Neural progenitor cell (in vitro differentiated cells): Measurements from ENCODE around the gene ZNF219. TPM values are rescaled to one million over a fixed set of nuclear protein-coding genes. Genes with fewer than 3 reads are reported as not detected.

Source experiments
- DNase-seq: peaks from one replicate; pipeline ENCODE4 v3.0.0-alpha.2; 2016; ENCODE audit warnings: low spot score
- H2AFZ ChIP-seq: fragments of 200-600 bp; sonication (generic); replicated peaks from 2 replicates; pipeline ENCODE4 v1.6.1; 2016; ENCODE audit warnings: antibody characterized with exemption
- H3F3A ChIP-seq: fragments of 200-600 bp; sonication (generic); 2 replicates; pipeline ENCODE4 v1.6.1; 2016; ENCODE audit warnings: antibody characterized with exemption, low read depth
- H3K27ac ChIP-seq: fragments of 200-600 bp; sonication (generic); 2 replicates; pipeline ENCODE4 v1.5.1; 2016; ENCODE audit warnings: mild to moderate bottlenecking
- H3K27me3 ChIP-seq: fragments of 200-600 bp; sonication (generic); 2 replicates; pipeline ENCODE4 v1.6.1; 2016; ENCODE audit warnings: mild to moderate bottlenecking, moderate library complexity
- H3K36me3 ChIP-seq: fragments of 200-600 bp; sonication (generic); 2 replicates; pipeline ENCODE4 v1.5.1; 2016
- H3K4me1 ChIP-seq: fragments of 200-600 bp; sonication (generic); 2 replicates; pipeline ENCODE4 v1.6.1; 2016; ENCODE audit warnings: mixed run types
- H3K4me2 ChIP-seq: fragments of 200-600 bp; sonication (generic); 2 replicates; pipeline ENCODE4 v1.6.1; 2016
- H3K4me3 ChIP-seq: fragments of 200-600 bp; sonication (generic); 2 replicates; pipeline ENCODE4 v1.5.1; 2016
- H3K79me2 ChIP-seq: fragments of 200-600 bp; sonication (generic); 2 replicates; pipeline ENCODE4 v1.6.1; 2016; ENCODE audit warnings: low read depth
- H3K9ac ChIP-seq: fragments of 200-600 bp; sonication (generic); 2 replicates; pipeline ENCODE4 v1.6.1; 2016
- H3K9me3 ChIP-seq: fragments of 200-600 bp; sonication (generic); 2 replicates; pipeline ENCODE4 v1.5.1; 2016; ENCODE audit warnings: low read depth
- H4K20me1 ChIP-seq: fragments of 200-600 bp; sonication (generic); 2 replicates; pipeline ENCODE4 v1.6.1; 2016; ENCODE audit warnings: low read depth
- H3K27ac Mint-ChIP-seq: 3 replicates; pipeline ENCODE4 v1.8.0; 2021; ENCODE audit warnings: mixed read lengths
- H3K27me3 Mint-ChIP-seq: 2 replicates; pipeline ENCODE4 v1.8.0; 2022; ENCODE audit warnings: low read depth, mild to moderate bottlenecking, inconsistent platforms, moderate library complexity, mixed read lengths; ENCODE audit not compliant: insufficient read depth
- H3K36me3 Mint-ChIP-seq: 3 replicates; pipeline ENCODE4 v1.8.0; 2021; ENCODE audit warnings: mixed read lengths
- H3K4me1 Mint-ChIP-seq: 3 replicates; pipeline ENCODE4 v1.8.0; 2021; ENCODE audit warnings: mixed read lengths
- H3K4me3 Mint-ChIP-seq: 3 replicates; pipeline ENCODE4 v1.8.0; 2021; ENCODE audit warnings: mild to moderate bottlenecking, moderate library complexity, mixed read lengths
- H3K9me3 Mint-ChIP-seq: 3 replicates; pipeline ENCODE4 v1.8.0; 2020; ENCODE audit warnings: mixed read lengths
- EZH2 ChIP-seq: fragments of 200-600 bp; sonication (generic); IDR thresholded peaks from 2 replicates; pipeline ENCODE4 v1.6.1; 2017; ENCODE audit warnings: antibody characterized with exemption, mild to moderate bottlenecking, moderate library complexity
- EZH2phosphoT487 ChIP-seq: fragments of 200-600 bp; sonication (generic); IDR thresholded peaks from 2 replicates; pipeline ENCODE4 v1.6.1; 2017; ENCODE audit warnings: antibody characterized with exemption
- total RNA-seq: library from RNA; depleted of rRNA; stranded (reverse); fragments of >200 nt; gene quantifications from 2 replicates; pipeline ENCODE4 v1.2.3, GENCODE V29; 2015; ENCODE audit warnings: low replicate concordance
- TF ChIP-seq, protein P1 (sequence below): fragments of 200-600 bp; sonication (generic); IDR thresholded peaks from 2 replicates; pipeline ENCODE4 v1.5.1; 2017; ENCODE audit warnings: antibody characterized with exemption, mild to moderate bottlenecking

Gene ZNF219
- total RNA-seq, 1 donor from 2014 or later = 46.2 TPM

DNA sequence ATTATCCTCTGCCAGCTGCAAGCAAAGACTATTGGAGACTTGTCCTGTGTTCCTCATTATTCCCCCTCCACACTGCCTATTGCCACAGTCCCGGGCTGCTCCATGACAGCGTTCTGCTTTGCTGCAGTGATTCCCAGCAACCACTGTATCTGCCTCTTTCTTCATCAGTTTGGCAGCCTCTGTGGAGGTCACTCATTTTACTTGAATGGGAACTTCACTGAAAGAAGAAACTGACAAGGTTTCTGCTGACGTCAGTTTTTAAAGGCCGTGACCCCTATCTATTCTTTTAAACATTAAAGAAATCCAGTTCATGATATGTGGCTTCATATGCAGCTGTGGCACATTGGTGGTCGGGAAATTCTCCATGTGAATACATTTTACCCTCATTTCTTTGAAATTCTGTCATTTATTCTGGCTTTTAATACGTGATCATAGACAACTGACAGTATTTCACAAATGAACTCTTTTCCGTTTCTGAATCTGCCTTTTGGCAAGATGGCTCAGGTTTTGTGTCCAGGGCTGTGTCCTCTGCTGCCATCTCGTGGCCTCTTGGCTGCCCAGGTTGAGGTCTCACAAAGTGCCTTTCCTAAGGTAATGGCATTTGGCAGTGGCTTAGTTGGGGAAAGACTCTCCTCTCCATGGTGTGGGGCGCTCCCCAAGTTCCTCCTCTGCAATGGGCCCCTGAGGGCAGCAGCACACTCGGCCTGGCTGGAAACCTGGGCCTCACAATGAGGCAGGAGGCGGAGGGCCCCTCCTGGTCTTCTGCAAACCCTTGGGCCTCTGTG lies 8.2 kb upstream of the ZNF219 start:
- Histone ChIP-seq H3K9ac (no peak overlapping the region), H3F3A (peaks cover 34% of the 10 kb centered on the region), H3K4me1 (peaks cover 28% of the 10 kb centered on the region), H3K79me2 (peaks cover 10% of the 10 kb centered on the region), H3K9me3 (no peaks in the 10 kb centered on the region), H2AFZ (peak overlapping the region; percentile 77), H3K27me3 (no peaks in the 10 kb centered on the region), H3K4me2 (peak overlapping the region; percentile 53), H3K27ac (no peak overlapping the region), H4K20me1 (no peaks in the 10 kb centered on the region), H3K36me3 (no peaks in the 10 kb centered on the region), H3K4me3 (no peak overlapping the region)
- Mint-ChIP-seq H3K27ac (peak overlapping the region; percentile 87), H3K9me3 (no peaks in the 10 kb centered on the region), H3K4me1 (peaks cover 53% of the 10 kb centered on the region), H3K4me3 (peak overlapping the region; percentile 72), H3K27me3 (peaks cover 5% of the 10 kb centered on the region), H3K36me3 (no peaks in the 10 kb centered on the region)
- no peak for TF ChIP-seq EZH2phosphoT487
- TF ChIP-seq, protein P1, sequence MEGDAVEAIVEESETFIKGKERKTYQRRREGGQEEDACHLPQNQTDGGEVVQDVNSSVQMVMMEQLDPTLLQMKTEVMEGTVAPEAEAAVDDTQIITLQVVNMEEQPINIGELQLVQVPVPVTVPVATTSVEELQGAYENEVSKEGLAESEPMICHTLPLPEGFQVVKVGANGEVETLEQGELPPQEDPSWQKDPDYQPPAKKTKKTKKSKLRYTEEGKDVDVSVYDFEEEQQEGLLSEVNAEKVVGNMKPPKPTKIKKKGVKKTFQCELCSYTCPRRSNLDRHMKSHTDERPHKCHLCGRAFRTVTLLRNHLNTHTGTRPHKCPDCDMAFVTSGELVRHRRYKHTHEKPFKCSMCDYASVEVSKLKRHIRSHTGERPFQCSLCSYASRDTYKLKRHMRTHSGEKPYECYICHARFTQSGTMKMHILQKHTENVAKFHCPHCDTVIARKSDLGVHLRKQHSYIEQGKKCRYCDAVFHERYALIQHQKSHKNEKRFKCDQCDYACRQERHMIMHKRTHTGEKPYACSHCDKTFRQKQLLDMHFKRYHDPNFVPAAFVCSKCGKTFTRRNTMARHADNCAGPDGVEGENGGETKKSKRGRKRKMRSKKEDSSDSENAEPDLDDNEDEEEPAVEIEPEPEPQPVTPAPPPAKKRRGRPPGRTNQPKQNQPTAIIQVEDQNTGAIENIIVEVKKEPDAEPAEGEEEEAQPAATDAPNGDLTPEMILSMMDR = peak; percentile 92
- DNase-seq = peak; percentile 82

DNA sequence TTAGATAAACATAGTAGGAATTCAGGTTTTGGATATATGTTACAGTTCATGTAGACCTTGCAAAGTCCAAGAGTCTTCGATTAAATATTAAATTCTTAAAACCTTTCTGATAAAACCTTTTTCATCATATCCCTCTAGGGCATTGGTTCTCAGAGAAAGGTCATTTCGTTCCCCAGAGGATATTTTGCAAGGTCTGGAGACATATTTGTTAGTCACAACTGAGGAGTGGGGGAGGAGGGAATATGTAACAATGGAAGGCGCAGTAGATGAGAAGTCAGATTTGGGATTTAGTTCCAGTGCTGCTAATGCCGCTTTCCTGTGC lies 7.7 kb upstream of the ZNF219 start:
- H3K27me3 Mint-ChIP-seq = peaks cover 5% of the 10 kb centered on the region
- Histone ChIP-seq H3F3A (peaks cover 34% of the 10 kb centered on the region), H3K27ac (no peak overlapping the region), H3K9me3 (no peaks in the 10 kb centered on the region), H3K4me3 (no peak overlapping the region), H2AFZ (peak overlapping the region; percentile 77), H3K4me1 (peaks cover 28% of the 10 kb centered on the region), H3K9ac (no peak overlapping the region), H3K79me2 (peaks cover 16% of the 10 kb centered on the region), H3K36me3 (no peaks in the 10 kb centered on the region), H3K4me2 (peak overlapping the region; percentile 3), H3K27me3 (no peaks in the 10 kb centered on the region), H4K20me1 (no peaks in the 10 kb centered on the region)
- no peaks in the 10 kb centered on the region for H3K36me3 Mint-ChIP-seq
- peaks cover 59% of the 10 kb centered on the region for H3K4me1 Mint-ChIP-seq
- no peak for DNase-seq
- H3K27ac Mint-ChIP-seq = peak overlapping the region; percentile 87
- H3K9me3 Mint-ChIP-seq = no peaks in the 10 kb centered on the region
- H3K4me3 Mint-ChIP-seq = peak overlapping the region; percentile 72
- TF ChIP-seq, protein P1 = no peak
- TF ChIP-seq EZH2phosphoT487 (no peak), EZH2 (no peak)

DNA sequence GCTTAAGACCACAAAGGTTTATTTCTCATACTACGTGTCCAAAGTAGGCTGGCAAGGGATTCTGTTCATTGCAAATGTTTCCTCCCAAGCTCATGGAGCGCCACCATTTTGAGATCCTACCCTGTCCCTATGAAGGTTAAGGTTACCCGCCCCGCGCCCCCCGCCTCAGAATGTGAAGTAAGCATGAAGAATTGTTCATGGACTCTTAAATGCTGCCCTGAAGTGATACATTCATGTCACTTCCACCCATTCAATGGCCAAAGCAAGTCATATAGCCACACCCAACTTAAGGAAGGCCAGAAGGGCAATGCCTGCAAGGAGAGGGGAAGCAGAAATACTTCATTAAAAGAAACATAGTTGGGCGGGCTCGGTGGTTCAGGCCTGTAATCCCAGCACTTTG lies 6.6 kb upstream of the ZNF219 start:
- Histone ChIP-seq H2AFZ (no peak overlapping the region), H3K9ac (no peak overlapping the region), H3K4me3 (peak overlapping the region; percentile 61), H3K79me2 (peaks cover 26% of the 10 kb centered on the region), H3K9me3 (no peaks in the 10 kb centered on the region), H3K36me3 (no peaks in the 10 kb centered on the region), H3F3A (peaks cover 34% of the 10 kb centered on the region), H3K27ac (no peak overlapping the region), H3K27me3 (no peaks in the 10 kb centered on the region), H3K4me2 (peak overlapping the region; percentile 89), H3K4me1 (peaks cover 28% of the 10 kb centered on the region), H4K20me1 (no peaks in the 10 kb centered on the region)
- Mint-ChIP-seq H3K9me3 (no peaks in the 10 kb centered on the region), H3K36me3 (no peaks in the 10 kb centered on the region), H3K27me3 (peaks cover 5% of the 10 kb centered on the region), H3K27ac (no peak overlapping the region), H3K4me1 (peaks cover 64% of the 10 kb centered on the region), H3K4me3 (peak overlapping the region; percentile 86)
- TF ChIP-seq EZH2phosphoT487 (no peak), EZH2 (no peak)
- TF ChIP-seq, protein P1 = no peak
- no peak for DNase-seq
